Cardiac muscle cell (in vitro differentiated cells and primary cell): ENCODE measurements around the gene CDY1B. TPM values are rescaled to one million over a fixed set of nuclear protein-coding genes. Genes with fewer than 3 reads are reported as not detected.
"Not testable (repeated sequence)": the region's sequence is repeated elsewhere in the genome, so short reads cannot be mapped to it uniquely, and the experiment has no call there.

Experiments used
- DNase-seq, 2 donors: peaks; one replicate each; pipeline versions ENCODE4 v3.0.0 to v3.0.0-alpha.2; 2010 to 2017; ENCODE audit warnings: low read depth in 1 of 2, low spot score in 1 of 2
- H3K27ac ChIP-seq: fragments of 200-600 bp; sonication (generic); 2 replicates; pipeline ENCODE4 v1.5.1; 2016
- H3K27me3 ChIP-seq: fragments of 200-600 bp; sonication (generic); 2 replicates; pipeline ENCODE4 v1.6.0; 2016; ENCODE audit warnings: control low read depth
- H3K36me3 ChIP-seq: fragments of 200-600 bp; sonication (generic); 2 replicates; pipeline ENCODE4 v1.5.1; 2016; ENCODE audit warnings: control low read depth
- H3K4me1 ChIP-seq: fragments of 200-600 bp; sonication (generic); 2 replicates; pipeline ENCODE4 v1.8.1; 2017; ENCODE audit warnings: low read depth, mild to moderate bottlenecking, mixed run types
- H3K4me3 ChIP-seq: fragments of 200-600 bp; sonication (generic); 2 replicates; pipeline ENCODE4 v1.5.1; 2016; ENCODE audit warnings: mild to moderate bottlenecking
- H3K9me3 ChIP-seq: fragments of 200-600 bp; sonication (generic); 2 replicates; pipeline ENCODE4 v1.5.1; 2017; ENCODE audit warnings: low read depth, mild to moderate bottlenecking, control low read depth
- polyA plus RNA-seq: library from polyadenylated mRNA; unstranded; fragments of >200 nt; fragmentation: Nextera tagmentation; extraction: Ambion mirVana; gene quantifications from 2 replicates; pipeline ENCODE4 v1.2.1, GENCODE V29; 2016
- total RNA-seq: library from RNA; depleted of rRNA; stranded (reverse); fragments of >200 nt; gene quantifications from 2 replicates; pipeline ENCODE4 v1.2.3, GENCODE V29; 2016

CDY1B gene
- not detected in 2 replicates for total RNA-seq
- polyA plus RNA-seq, result not detected in 2 replicates

GRCh38 chrY:24047919-24048318 is at the start of gene CDY1B:
Gene CDY1B (minus strand): TSS chrY:24048019. CDS start chrY:24047688, 331 bp downstream.
- not testable (repeated sequence) for H3K27ac ChIP-seq, H3K4me3 ChIP-seq, H3K4me1 ChIP-seq, DNase-seq, H3K36me3 ChIP-seq, H3K9me3 ChIP-seq, H3K27me3 ChIP-seq

GRCh38 chrY:24049525-24049924 is 1.7 kb upstream of the CDY1B start:
- not testable (repeated sequence) for H3K9me3 ChIP-seq, H3K4me1 ChIP-seq, H3K27me3 ChIP-seq, H3K4me3 ChIP-seq, DNase-seq, H3K27ac ChIP-seq, H3K36me3 ChIP-seq

GRCh38 chrY:24043209-24043608 is 4.6 kb downstream of the CDY1B start:
- not testable (repeated sequence) for H3K27ac ChIP-seq, H3K27me3 ChIP-seq, H3K4me1 ChIP-seq, H3K36me3 ChIP-seq, DNase-seq, H3K4me3 ChIP-seq, H3K9me3 ChIP-seq

- not testable (repeated sequence) for H3K4me3 ChIP-seq, H3K9me3 ChIP-seq, H3K36me3 ChIP-seq, H3K27me3 ChIP-seq, DNase-seq, H3K27ac ChIP-seq, H3K4me1 ChIP-seq
These were observed 8.7 kb downstream of the CDY1B start for GRCh38 chrY:24039008-24039718.

- not testable (repeated sequence) for H3K27ac ChIP-seq, H3K36me3 ChIP-seq, H3K27me3 ChIP-seq, H3K9me3 ChIP-seq, DNase-seq, H3K4me1 ChIP-seq, H3K4me3 ChIP-seq
These were observed 21.4 kb downstream of the CDY1B start for GRCh38 chrY:24026212-24027103.
